OCI-LY1 (cell line): ENCODE data around the gene LTBP4.

Experiments used
- H2AFZ ChIP-seq: fragments of 200-600 bp; sonication (generic), shearing (Covaris generic); 2 replicates; pipeline ENCODE4 v1.6.0; 2014; ENCODE audit warnings: antibody characterized with exemption, mild to moderate bottlenecking, low read length
- H3F3A ChIP-seq: fragments of 200-600 bp; sonication (generic), shearing (Covaris generic); 2 replicates; pipeline ENCODE4 v1.6.0; 2014; ENCODE audit warnings: mild to moderate bottlenecking, antibody characterized with exemption, low read length, moderate library complexity; ENCODE audit not compliant: insufficient read depth
- H3K27ac ChIP-seq: fragments of 200-600 bp; sonication (generic); 2 replicates; pipeline ENCODE4 v1.5.1; 2014; ENCODE audit warnings: low read length, mixed run types, mild to moderate bottlenecking, low read depth; ENCODE audit not compliant: poor library complexity, severe bottlenecking
- H3K27me3 ChIP-seq: fragments of 200-600 bp; sonication (generic); 2 replicates; pipeline ENCODE4 v1.6.0; 2014; ENCODE audit warnings: antibody characterized with exemption, mild to moderate bottlenecking, low read length, moderate library complexity; ENCODE audit not compliant: insufficient read depth
- H3K36me3 ChIP-seq: fragments of 200-600 bp; sonication (generic); 2 replicates; pipeline ENCODE4 v1.6.1; 2014; ENCODE audit warnings: mild to moderate bottlenecking, antibody characterized with exemption, low read length, moderate library complexity, mixed read lengths; ENCODE audit not compliant: insufficient read depth
- H3K4me1 ChIP-seq: fragments of 200-600 bp; sonication (generic); 2 replicates; pipeline ENCODE4 v1.5.1; 2014; ENCODE audit warnings: mild to moderate bottlenecking, low read length, moderate library complexity; ENCODE audit not compliant: insufficient read depth, severe bottlenecking
- H3K4me2 ChIP-seq: fragments of 200-600 bp; sonication (generic), shearing (Covaris generic); 2 replicates; pipeline ENCODE4 v1.6.1; 2014; ENCODE audit warnings: low read length
- H3K4me3 ChIP-seq: fragments of 200-600 bp; sonication (generic); 2 replicates; pipeline ENCODE4 v1.5.1; 2014; ENCODE audit warnings: low read length, low read depth, mild to moderate bottlenecking, mixed read lengths; ENCODE audit not compliant: poor library complexity, severe bottlenecking
- H3K79me2 ChIP-seq: fragments of 200-600 bp; shearing (Covaris generic); 2 replicates; pipeline ENCODE4 v1.6.1; 2016; ENCODE audit warnings: mixed run types, low read length, mixed read lengths; ENCODE audit not compliant: insufficient read depth
- H3K9ac ChIP-seq: fragments of 200-600 bp; sonication (generic), shearing (Covaris generic); 2 replicates; pipeline ENCODE4 v1.6.1; 2014; ENCODE audit warnings: mild to moderate bottlenecking, low read length, mixed read lengths
- H3K9me2 ChIP-seq: fragments of 200-600 bp; sonication (generic), shearing (Covaris generic); 2 replicates; pipeline ENCODE4 v1.6.1; 2014; ENCODE audit warnings: low read depth, mild to moderate bottlenecking, low read length, mixed read lengths
- H3K9me3 ChIP-seq: fragments of 200-600 bp; shearing (Covaris generic); 2 replicates; pipeline ENCODE4 v1.6.1; 2014; ENCODE audit warnings: low read length, mixed read lengths
- H4K20me1 ChIP-seq: fragments of 200-600 bp; sonication (generic), shearing (Covaris generic); 2 replicates; pipeline ENCODE4 v1.6.0; 2016; ENCODE audit warnings: mild to moderate bottlenecking, low read length; ENCODE audit not compliant: insufficient read depth
- CTCF ChIP-seq: fragments of 200-600 bp; sonication (generic), shearing (Covaris generic); IDR thresholded peaks from 2 replicates; pipeline ENCODE4 v1.5.1; 2017; ENCODE audit warnings: mild to moderate bottlenecking, antibody characterized with exemption, low read length, moderate library complexity, mixed read lengths
- EZH2 ChIP-seq: fragments of 200-600 bp; sonication (generic), shearing (Covaris generic); IDR thresholded peaks from 2 replicates; pipeline ENCODE4 v1.8.0; 2017; ENCODE audit warnings: borderline replicate concordance, mixed run types, mild to moderate bottlenecking, antibody characterized with exemption, low read length, moderate library complexity, mixed read lengths

The LTBP4 gene

GRCh38 chr19:40610396-40611064 lies 9.4 kb downstream of the LTBP4 start:
- Histone ChIP-seq H3K9me2 (no peaks in the 10 kb centered on the region), H3K27ac (peak overlapping the region; percentile 89), H3K9ac (peak overlapping the region; percentile 72), H4K20me1 (no peaks in the 10 kb centered on the region), H3K79me2 (no peaks in the 10 kb centered on the region), H3K27me3 (no peaks in the 10 kb centered on the region), H2AFZ (no peak overlapping the region), H3K4me1 (peaks cover 45% of the 10 kb centered on the region), H3K36me3 (peaks cover 5% of the 10 kb centered on the region; the same call in 1 of the 2 replicates), H3F3A (no peaks in the 10 kb centered on the region), H3K4me2 (peak overlapping the region; percentile 89), H3K4me3 (peak overlapping the region; percentile 65), H3K9me3 (no peaks in the 10 kb centered on the region)
- no peak for TF ChIP-seq CTCF
- TF ChIP-seq EZH2: no peak

- H3F3A ChIP-seq: no peaks in the 10 kb centered on the region
- no peaks in the 10 kb centered on the region for H3K27me3 ChIP-seq
- no peak overlapping the region for H2AFZ ChIP-seq
- TF ChIP-seq CTCF: no peak
- no peak for TF ChIP-seq EZH2
- H3K79me2 ChIP-seq: no peaks in the 10 kb centered on the region
- no peaks in the 10 kb centered on the region for H3K9me2 ChIP-seq
- peak overlapping the region; percentile 65 for H3K4me3 ChIP-seq
- H3K27ac ChIP-seq: peak overlapping the region; percentile 89
- H4K20me1 ChIP-seq: no peaks in the 10 kb centered on the region
- peak overlapping the region; percentile 89 for H3K4me2 ChIP-seq
- H3K9ac ChIP-seq: peak overlapping the region; percentile 72
- H3K4me1 ChIP-seq: peaks cover 41% of the 10 kb centered on the region
- H3K36me3 ChIP-seq: peaks cover 9% of the 10 kb centered on the region; the same call in 1 of the 2 replicates
- H3K9me3 ChIP-seq: no peaks in the 10 kb centered on the region
Measured at GRCh38 chr19:40611096-40611495, 9.9 kb downstream of the LTBP4 start.

GRCh38 chr19:40611900-40612698 lies 10.9 kb downstream of the LTBP4 start:
- H3F3A ChIP-seq: no peaks in the 10 kb centered on the region
- H3K9ac ChIP-seq: no peak overlapping the region; the same call in 1 of the 2 replicates
- H3K4me1 ChIP-seq: peaks cover 41% of the 10 kb centered on the region
- no peaks in the 10 kb centered on the region for H3K79me2 ChIP-seq
- H3K36me3 ChIP-seq: peaks cover 14% of the 10 kb centered on the region; the same call in 1 of the 2 replicates
- peak overlapping the region; percentile 89 for H3K4me2 ChIP-seq
- no peak for TF ChIP-seq EZH2
- TF ChIP-seq CTCF: no peak
- H3K9me2 ChIP-seq: no peaks in the 10 kb centered on the region
- H4K20me1 ChIP-seq: no peaks in the 10 kb centered on the region
- no peak overlapping the region for H2AFZ ChIP-seq
- H3K9me3 ChIP-seq: no peaks in the 10 kb centered on the region
- H3K27ac ChIP-seq: peak overlapping the region; percentile 89
- H3K4me3 ChIP-seq: peak overlapping the region; percentile 65
- no peaks in the 10 kb centered on the region for H3K27me3 ChIP-seq
